Activated CD4-positive, alpha-beta T cell treated with anti-CD3 and anti-CD28 coated beads for 4 hours (primary cell): ENCODE data around the gene MESP1.
A peak's percentile ranks its signal among the peaks of the same experiment; 100 is the strongest.

ENCODE experiments used
- DNase-seq, 2 donors: peaks; one replicate each; pipeline ENCODE4 v3.0.0-alpha.2; 2020

Gene MESP1

DNA sequence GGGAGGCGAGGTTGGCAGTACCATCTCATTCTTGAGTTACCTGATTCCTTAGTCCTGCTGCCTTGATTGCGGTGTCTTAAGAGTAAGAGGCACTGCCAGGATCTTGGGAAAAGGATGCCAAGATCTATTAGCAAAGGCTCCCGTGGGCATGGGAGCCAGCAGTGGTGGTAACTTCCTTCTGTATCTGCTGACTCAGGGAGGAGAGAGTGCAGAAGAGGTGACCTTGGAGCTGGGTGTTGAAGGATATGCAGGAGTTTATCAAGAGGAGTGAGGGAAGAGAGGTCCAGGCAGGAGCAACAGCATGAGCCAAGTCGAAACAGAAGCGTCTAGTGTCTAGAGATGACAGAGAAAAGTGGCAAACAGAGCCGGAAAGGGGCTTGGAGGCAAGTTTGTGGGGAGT is 29.6 kb upstream of the MESP1 start:
- no peak for DNase-seq

- no peak for DNase-seq
Observed at GRCh38 chr15:89778861-89779260, 27.8 kb upstream of the MESP1 start.

- no peak for DNase-seq
Observed at GRCh38 chr15:89777782-89778380, 26.8 kb upstream of the MESP1 start.

GRCh38 chr15:89777073-89777751 is 26.2 kb upstream of the MESP1 start:
- DNase-seq = no peak

- DNase-seq = peak; percentile 30 to 45
Observed at GRCh38 chr15:89776274-89777072, 25.4 kb upstream of the MESP1 start, which contains the start of gene MESP2. Gene MESP2 (plus strand): TSS chr15:89776332. CDS start chr15:89776358, 26 bp downstream.

DNA sequence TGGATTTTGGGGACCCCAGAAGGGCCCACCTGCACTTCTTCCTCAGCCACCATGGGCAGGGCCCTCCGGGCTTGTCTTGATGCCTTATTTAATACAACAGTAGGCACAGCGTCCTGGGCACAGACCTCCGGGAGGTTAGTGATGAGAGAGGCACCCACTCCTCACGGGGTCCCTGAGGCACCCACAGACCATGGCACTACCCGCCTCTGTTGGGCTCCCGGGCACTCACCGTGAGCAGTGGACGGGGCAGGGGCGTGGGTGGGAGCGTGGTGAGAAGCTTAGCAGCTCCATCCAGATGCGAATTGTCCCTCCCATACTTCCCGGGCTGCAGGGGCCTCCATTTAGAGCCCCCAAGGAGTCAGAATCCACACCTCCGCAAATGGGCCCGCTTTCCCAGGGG is 24.8 kb upstream of the MESP1 start:
- DNase-seq = no peak

- DNase-seq = no peak
Observed at GRCh38 chr15:89774492-89774891, 23.4 kb upstream of the MESP1 start.

- DNase-seq = no peak
Observed at GRCh38 chr15:89772932-89773583, 22.0 kb upstream of the MESP1 start.

- DNase-seq = no peak
Observed at GRCh38 chr15:89770041-89770440, 19.0 kb upstream of the MESP1 start.

- DNase-seq = no peak
Observed at GRCh38 chr15:89769366-89769765, 18.3 kb upstream of the MESP1 start.

DNA sequence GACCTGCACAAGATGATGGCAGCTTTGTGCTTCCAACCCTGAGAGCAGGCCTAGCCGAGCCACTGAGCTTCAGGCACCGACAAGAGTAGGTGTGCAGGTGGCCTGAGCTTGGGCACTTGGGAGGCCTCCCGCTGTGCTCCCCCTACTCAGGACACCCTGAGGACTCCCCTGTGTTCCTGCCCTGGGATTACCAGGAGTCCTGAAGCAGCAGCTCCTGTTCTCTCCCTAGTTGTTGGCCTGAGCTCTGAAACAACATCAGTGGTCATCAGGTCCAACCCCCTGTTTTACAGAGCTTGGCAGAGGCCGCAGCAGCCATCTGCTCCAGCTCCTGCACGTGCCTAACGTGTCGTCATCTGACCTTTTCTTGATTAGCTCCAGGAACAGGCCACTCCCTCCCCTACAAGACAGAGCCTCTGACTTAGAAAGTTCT is 17.0 kb upstream of the MESP1 start:
- no peak for DNase-seq

DNA sequence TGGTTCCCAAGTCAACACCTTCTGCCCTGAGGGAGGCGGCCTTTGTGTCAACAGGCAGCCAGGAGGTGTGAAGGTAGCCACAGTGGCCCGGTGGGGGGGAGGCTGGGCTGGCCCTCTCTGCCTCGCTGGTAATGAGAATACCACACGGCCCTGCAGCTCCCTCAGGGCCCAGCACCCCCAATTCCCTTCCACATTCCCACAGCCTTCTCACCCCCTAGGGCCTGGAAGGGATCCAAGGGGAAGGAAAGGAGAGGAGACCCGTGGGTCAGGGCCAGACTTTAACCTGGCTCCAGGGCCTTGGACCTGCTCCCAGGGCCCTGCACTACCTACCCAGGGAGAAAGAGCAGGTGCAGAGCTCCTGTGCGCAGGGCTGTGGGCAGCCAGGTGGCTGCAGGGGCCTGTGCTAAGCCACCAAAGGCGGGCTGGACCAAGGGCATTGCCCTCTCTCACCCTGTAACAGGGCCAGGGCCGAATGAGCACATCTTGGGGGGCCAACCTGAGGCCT is 16.4 kb upstream of the MESP1 start:
- no peak for DNase-seq

- DNase-seq = no peak
Observed at GRCh38 chr15:89766357-89767311, 15.6 kb upstream of the MESP1 start.

GRCh38 chr15:89765694-89766093 is 14.6 kb upstream of the MESP1 start:
- no peak for DNase-seq

DNA sequence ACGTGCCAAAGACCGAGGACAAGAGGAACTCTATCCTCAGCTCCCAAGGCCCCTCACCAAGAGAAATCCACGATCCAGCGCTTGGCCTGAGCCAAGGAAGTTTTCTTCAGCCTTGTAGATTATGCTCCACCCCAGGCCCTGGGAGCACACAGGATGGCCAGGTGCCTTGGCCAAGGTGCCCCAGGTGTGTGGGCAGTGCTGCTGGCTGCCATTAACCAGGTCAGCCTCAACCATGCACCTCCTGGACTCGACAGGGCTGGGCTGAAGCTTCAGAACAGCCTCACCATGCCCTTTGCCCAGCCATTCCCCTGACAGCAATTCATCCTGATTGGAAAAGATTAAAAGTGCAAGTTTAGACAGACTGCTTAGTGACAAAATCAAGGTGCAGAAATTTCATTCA is 10.9 kb upstream of the MESP1 start:
- DNase-seq = no peak

DNA sequence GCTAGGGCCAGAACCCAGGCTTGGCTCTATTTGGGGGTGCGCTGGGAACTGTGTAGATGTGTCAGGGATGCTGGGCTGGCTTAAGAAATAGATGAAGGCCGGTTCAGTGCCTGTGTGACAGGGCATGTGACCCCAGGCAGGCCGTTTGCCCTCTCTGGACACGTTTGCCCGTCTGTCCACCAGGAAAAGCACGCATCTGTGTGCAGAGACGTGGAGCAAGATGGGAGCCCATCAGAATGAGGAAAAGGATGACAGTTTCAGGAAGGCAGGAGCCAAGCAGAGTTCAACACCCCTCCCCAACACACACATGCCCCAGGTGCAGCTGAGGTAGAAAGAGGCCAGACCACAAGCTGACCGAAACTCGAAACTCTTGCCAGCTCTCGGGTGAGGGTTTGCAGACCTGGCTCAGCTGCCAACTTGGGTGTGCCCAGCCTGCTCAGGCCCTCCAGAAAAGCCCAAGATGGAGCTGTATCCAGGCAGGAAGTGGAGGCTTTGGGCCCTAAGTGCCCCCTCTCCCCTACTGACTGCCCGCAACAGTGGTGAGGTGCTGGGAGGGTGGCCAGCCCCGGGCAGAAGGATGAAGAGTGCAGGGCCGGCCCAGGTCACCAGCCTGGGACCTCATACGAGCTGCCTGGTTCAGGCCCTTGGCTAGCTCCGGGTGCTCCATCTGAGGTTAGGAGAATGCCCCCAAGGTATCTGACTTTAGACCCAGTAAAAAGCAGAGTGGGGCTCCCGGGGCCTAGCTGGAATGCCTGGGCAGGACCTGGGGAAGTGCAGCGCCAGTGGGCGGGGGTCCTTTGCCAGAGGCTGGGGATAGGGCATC is 10.2 kb upstream of the MESP1 start:
- DNase-seq = no peak

DNA sequence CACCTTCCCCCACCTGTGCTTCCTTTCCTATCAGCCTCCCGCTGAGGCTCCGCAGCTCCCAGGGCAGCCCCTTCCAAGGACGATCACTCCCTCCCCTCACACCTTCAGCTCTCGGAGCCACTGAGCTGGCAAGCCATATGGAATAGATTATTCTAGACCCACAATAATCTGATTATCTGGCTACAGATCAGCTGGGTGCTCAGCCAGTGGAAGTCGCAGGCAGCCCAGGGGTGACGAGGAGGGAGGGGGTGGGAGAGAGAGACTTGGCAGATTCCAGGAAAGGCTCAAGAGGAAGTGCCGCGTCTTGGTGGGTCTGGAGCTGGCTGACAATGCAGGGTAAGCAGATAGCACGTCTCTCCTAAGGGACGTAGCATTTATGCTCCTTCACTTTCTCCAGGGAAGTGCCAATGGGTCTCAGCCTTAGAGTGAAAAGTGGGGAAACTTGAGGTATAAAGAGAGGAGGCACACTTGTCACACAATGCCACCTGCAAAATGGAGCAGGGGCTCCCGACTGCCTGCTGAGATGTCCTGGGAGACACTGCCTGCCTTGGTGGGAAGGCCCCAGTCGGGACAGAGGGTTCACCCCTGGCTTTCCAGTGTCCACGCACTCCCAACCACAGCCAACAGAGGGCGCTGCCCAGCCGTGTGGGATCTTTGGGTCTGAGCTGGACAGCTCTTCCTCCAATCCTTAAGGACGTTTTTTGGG is 9.4 kb upstream of the MESP1 start:
- peak; percentile 26 to 56 for DNase-seq

GRCh38 chr15:89759835-89760234 is 8.8 kb upstream of the MESP1 start:
- no peak for DNase-seq

DNA sequence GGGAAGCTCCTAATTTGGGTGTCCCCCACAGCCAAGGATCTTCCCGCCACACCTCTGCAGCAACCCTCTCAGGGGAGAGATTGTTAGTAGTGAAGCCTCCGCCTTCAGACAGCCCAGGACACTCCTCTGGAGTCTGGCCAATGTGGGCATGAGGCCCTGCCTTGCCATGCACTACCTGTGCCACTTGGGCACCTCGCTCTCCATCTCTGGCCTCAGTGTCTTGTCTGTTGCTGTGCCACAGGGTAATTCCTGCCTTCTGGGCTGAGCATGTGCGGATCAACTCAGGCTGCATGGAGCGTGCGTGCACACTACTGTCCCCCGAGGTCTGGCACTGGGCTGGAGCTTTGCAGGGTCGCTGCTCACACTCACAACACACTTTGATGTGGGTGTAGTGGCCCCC is 7.9 kb upstream of the MESP1 start:
- DNase-seq = no peak

GRCh38 chr15:89758283-89758682 is 7.2 kb upstream of the MESP1 start:
- DNase-seq = no peak
